SJSA1 (cell line): Measurements from ENCODE around the gene ZNF385A. TPM values are rescaled to one million over a fixed set of nuclear protein-coding genes. Genes with fewer than 3 reads are reported as not detected.

ENCODE experiments used
- DNase-seq, 2 experiments: peaks; one replicate each; pipeline ENCODE4 v3.0.0-alpha.2; 2015 to 2020; ENCODE audit warnings: low spot score in 2 of 2, low read depth in 1 of 2
- H3K27ac ChIP-seq: fragments of 250-450 bp; sonication (Bioruptor Pico); 2 replicates; pipeline ENCODE4 v1.5.1; 2020; ENCODE audit warnings: mild to moderate bottlenecking, moderate library complexity
- H3K27me3 ChIP-seq: fragments of 250-450 bp; sonication (Bioruptor Pico); replicated peaks from 2 replicates; pipeline ENCODE4 v1.5.1; 2020; ENCODE audit warnings: mild to moderate bottlenecking, moderate library complexity
- H3K36me3 ChIP-seq: fragments of 250-450 bp; sonication (Bioruptor Pico); 2 replicates; pipeline ENCODE4 v1.5.1; 2020; ENCODE audit warnings: mild to moderate bottlenecking
- H3K4me1 ChIP-seq: fragments of 250-450 bp; sonication (Bioruptor Pico); replicated peaks from 2 replicates; pipeline ENCODE4 v1.6.1; 2021; ENCODE audit warnings: mild to moderate bottlenecking
- H3K4me3 ChIP-seq: fragments of 250-450 bp; sonication (Bioruptor Pico); 2 replicates; pipeline ENCODE4 v1.5.1; 2020; ENCODE audit warnings: mild to moderate bottlenecking
- H3K9me3 ChIP-seq: fragments of 250-450 bp; sonication (Bioruptor Pico); replicated peaks from 2 replicates; pipeline ENCODE4 v1.5.1; 2020; ENCODE audit warnings: mild to moderate bottlenecking
- total RNA-seq: library from RNA; depleted of rRNA; stranded (reverse); fragments of >200 nt; shearing (Covaris generic); gene quantifications from 2 replicates; pipeline ENCODE4 v1.2.3, GENCODE V29; 2014

ZNF385A gene
- total RNA-seq, 1 experiment from 2014 or later: 0.42 TPM

GRCh38 chr12:54369597-54370131 is 14.9 kb downstream of the ZNF385A start:
- Histone ChIP-seq H3K4me1 (peaks cover 25% of the 10 kb centered on the region), H3K9me3 (no peaks in the 10 kb centered on the region), H3K36me3 (no peaks in the 10 kb centered on the region), H3K27ac (no peak overlapping the region), H3K27me3 (no peaks in the 10 kb centered on the region), H3K4me3 (no peak overlapping the region)
- no peak for DNase-seq

GRCh38 chr12:54368709-54369596 is 15.6 kb downstream of the ZNF385A start:
- Histone ChIP-seq H3K9me3 (no peaks in the 10 kb centered on the region), H3K4me1 (peaks cover 18% of the 10 kb centered on the region), H3K27ac (no peak overlapping the region), H3K36me3 (no peaks in the 10 kb centered on the region), H3K27me3 (no peaks in the 10 kb centered on the region), H3K4me3 (no peak overlapping the region)
- peak; percentile 63 to 87 for DNase-seq

GRCh38 chr12:54368025-54368708 is 16.4 kb downstream of the ZNF385A start:
- Histone ChIP-seq H3K27ac (no peak overlapping the region), H3K9me3 (no peaks in the 10 kb centered on the region), H3K36me3 (no peaks in the 10 kb centered on the region), H3K27me3 (no peaks in the 10 kb centered on the region), H3K4me1 (peaks cover 14% of the 10 kb centered on the region), H3K4me3 (no peak overlapping the region)
- no peak for DNase-seq

GRCh38 chr12:54364413-54364812 is 20.1 kb downstream of the ZNF385A start, which contains the start of gene GPR84:
Gene GPR84 (minus strand): TSS chr12:54364486. CDS start chr12:54363851, 635 bp downstream.
- Histone ChIP-seq H3K27ac (no peak within 1 kb of the TSS), H3K9me3 (no peaks in the 10 kb centered on the region), H3K4me3 (no peak within 1 kb of the TSS), H3K4me1 (peaks cover 25% of the 10 kb centered on the region), H3K27me3 (no peaks in the 10 kb centered on the region), H3K36me3 (no peaks in the 10 kb centered on the region)
- no peak for DNase-seq

- Histone ChIP-seq H3K27ac (no peak overlapping the region), H3K4me3 (no peak overlapping the region), H3K36me3 (no peaks in the 10 kb centered on the region), H3K9me3 (no peaks in the 10 kb centered on the region), H3K27me3 (no peaks in the 10 kb centered on the region), H3K4me1 (peaks cover 24% of the 10 kb centered on the region)
- DNase-seq: no peak
Observed at GRCh38 chr12:54363618-54364017, 20.9 kb downstream of the ZNF385A start.

- Histone ChIP-seq H3K4me3 (no peak overlapping the region), H3K4me1 (peaks cover 24% of the 10 kb centered on the region), H3K9me3 (no peaks in the 10 kb centered on the region), H3K27ac (no peak overlapping the region), H3K27me3 (no peaks in the 10 kb centered on the region), H3K36me3 (no peaks in the 10 kb centered on the region)
- DNase-seq: no peak
Observed at GRCh38 chr12:54363047-54363446, 21.5 kb downstream of the ZNF385A start.

GRCh38 chr12:54360717-54361456 is 23.6 kb downstream of the ZNF385A start:
- H3K4me3 ChIP-seq: no peak overlapping the region

GRCh38 chr12:54359762-54360351 is 24.7 kb downstream of the ZNF385A start:
- Histone ChIP-seq H3K9me3 (no peaks in the 10 kb centered on the region), H3K4me1 (peaks cover 29% of the 10 kb centered on the region), H3K36me3 (no peaks in the 10 kb centered on the region), H3K27ac (peak overlapping the region; percentile 78), H3K27me3 (no peaks in the 10 kb centered on the region), H3K4me3 (peak overlapping the region; percentile 43)
- no peak for DNase-seq

More at GRCh38 chr12:54360717-54361456, 23.6 kb downstream of the ZNF385A start:
- Histone ChIP-seq H3K4me1 (peaks cover 29% of the 10 kb centered on the region), H3K9me3 (no peaks in the 10 kb centered on the region), H3K27me3 (no peaks in the 10 kb centered on the region), H3K27ac (no peak overlapping the region), H3K36me3 (no peaks in the 10 kb centered on the region)
- DNase-seq: peak; percentile 69 to 71

GRCh38 chr12:54358945-54359761 is 25.4 kb downstream of the ZNF385A start:
- H3K27ac ChIP-seq: peak overlapping the region; percentile 78

GRCh38 chr12:54358191-54358944 is 26.2 kb downstream of the ZNF385A start:
- H3K4me1 ChIP-seq: peaks cover 29% of the 10 kb centered on the region
- no peaks in the 10 kb centered on the region for H3K27me3 ChIP-seq
- peak in 1 of 2 experiments; percentile 44 for DNase-seq

More at GRCh38 chr12:54358945-54359761, 25.4 kb downstream of the ZNF385A start:
- Histone ChIP-seq H3K4me3 (peak overlapping the region; percentile 43), H3K9me3 (no peaks in the 10 kb centered on the region), H3K27me3 (no peaks in the 10 kb centered on the region), H3K4me1 (peaks cover 29% of the 10 kb centered on the region), H3K36me3 (no peaks in the 10 kb centered on the region)
- peak; percentile 96 to 98 for DNase-seq

GRCh38 chr12:54357506-54358190 is 26.9 kb downstream of the ZNF385A start:
- no peak overlapping the region for H3K4me3 ChIP-seq
- no peaks in the 10 kb centered on the region for H3K9me3 ChIP-seq
- no peaks in the 10 kb centered on the region for H3K27me3 ChIP-seq
- H3K4me1 ChIP-seq: peaks cover 30% of the 10 kb centered on the region
- no peak overlapping the region for H3K27ac ChIP-seq
- 0 out of 2 replicates have a peak, but pooled peaks cover under 1% of the 10 kb centered on the region for H3K36me3 ChIP-seq
- no peak for DNase-seq

More at GRCh38 chr12:54358191-54358944, 26.2 kb downstream of the ZNF385A start:
- Histone ChIP-seq H3K9me3 (no peaks in the 10 kb centered on the region), H3K4me3 (peak overlapping the region; percentile 43), H3K27ac (peak overlapping the region; percentile 73), H3K36me3 (no peaks in the 10 kb centered on the region)
